ENCODE data around the gene UNC13B.
"Not testable (repeated sequence)": the region's sequence is repeated elsewhere in the genome, so short reads cannot be mapped to it uniquely, and the experiment has no call there.

UNC13B gene

GRCh38 chr9:35374910-35375309 lies 213.1 kb downstream of the UNC13B start:
- DNase-seq (ENCODE audit: low read depth, low spot score): no peak

GRCh38 chr9:35380039-35380438 lies 218.2 kb downstream of the UNC13B start:
- DNase-seq (ENCODE audit: low read depth, low spot score): no peak

- no peak for DNase-seq (ENCODE audit: low read depth, low spot score)
Measured at GRCh38 chr9:35380619-35381018, 218.8 kb downstream of the UNC13B start.

- DNase-seq (ENCODE audit: low read depth, low spot score): no peak
Measured at GRCh38 chr9:35385042-35385441, 223.2 kb downstream of the UNC13B start.

GRCh38 chr9:35395076-35395705 lies 233.4 kb downstream of the UNC13B start:
- no peak for DNase-seq (ENCODE audit: low read depth, low spot score)

GRCh38 chr9:35395706-35396101 lies 233.9 kb downstream of the UNC13B start:
- DNase-seq (ENCODE audit: low read depth, low spot score): no peak

- DNase-seq (ENCODE audit: low read depth, low spot score): no peak
Measured at GRCh38 chr9:35396560-35397215, 234.9 kb downstream of the UNC13B start.

- no peak for DNase-seq (ENCODE audit: low read depth, low spot score)
Measured at GRCh38 chr9:35397216-35397698, 235.4 kb downstream of the UNC13B start.

- no peak for DNase-seq (ENCODE audit: low read depth, low spot score)
Measured at GRCh38 chr9:35397923-35398322, 236.1 kb downstream of the UNC13B start.

- DNase-seq (ENCODE audit: low read depth, low spot score): no peak
Measured at GRCh38 chr9:35398651-35399335, 237.0 kb downstream of the UNC13B start.

GRCh38 chr9:35404865-35405264 lies 243.1 kb downstream of the UNC13B start:
- DNase-seq (ENCODE audit: low read depth, low spot score): no peak

- peak; percentile 56 for DNase-seq (ENCODE audit: low read depth, low spot score)
Measured at GRCh38 chr9:35406183-35406959, 244.6 kb downstream of the UNC13B start.

- DNase-seq (ENCODE audit: low read depth, low spot score): no peak
Measured at GRCh38 chr9:35407846-35408245, 246.0 kb downstream of the UNC13B start.

GRCh38 chr9:35409434-35409833 lies 247.6 kb downstream of the UNC13B start:
- not testable (repeated sequence) for DNase-seq (ENCODE audit: low read depth, low spot score)

- no peak for DNase-seq (ENCODE audit: low read depth, low spot score)
Measured at GRCh38 chr9:35414889-35415288, 253.1 kb downstream of the UNC13B start.

- DNase-seq (ENCODE audit: low read depth, low spot score): peak; percentile 17
Measured at GRCh38 chr9:35415402-35416097, 253.7 kb downstream of the UNC13B start.

GRCh38 chr9:35416098-35416427 lies 254.3 kb downstream of the UNC13B start:
- no peak for DNase-seq (ENCODE audit: low read depth, low spot score)

- no peak for DNase-seq (ENCODE audit: low read depth, low spot score)
Measured at GRCh38 chr9:35422346-35422745, 260.5 kb downstream of the UNC13B start.

- DNase-seq (ENCODE audit: low read depth, low spot score): no peak
Measured at GRCh38 chr9:35422753-35423152, 260.9 kb downstream of the UNC13B start.

GRCh38 chr9:35423499-35423898 lies 261.7 kb downstream of the UNC13B start:
- no peak for DNase-seq (ENCODE audit: low read depth, low spot score)

Data from iPS DF 19.7 (cell line).